GM12801 (cell line): ENCODE data around the gene CMTM2.

Experiments
- TF ChIP-seq, protein P1 (sequence below): IDR thresholded peaks from one replicate; pipeline ENCODE4 v1.5.1; 2011; ENCODE audit warnings: control low read depth; ENCODE audit not compliant: insufficient read length; ENCODE audit errors: extremely low read depth

Gene CMTM2

DNA sequence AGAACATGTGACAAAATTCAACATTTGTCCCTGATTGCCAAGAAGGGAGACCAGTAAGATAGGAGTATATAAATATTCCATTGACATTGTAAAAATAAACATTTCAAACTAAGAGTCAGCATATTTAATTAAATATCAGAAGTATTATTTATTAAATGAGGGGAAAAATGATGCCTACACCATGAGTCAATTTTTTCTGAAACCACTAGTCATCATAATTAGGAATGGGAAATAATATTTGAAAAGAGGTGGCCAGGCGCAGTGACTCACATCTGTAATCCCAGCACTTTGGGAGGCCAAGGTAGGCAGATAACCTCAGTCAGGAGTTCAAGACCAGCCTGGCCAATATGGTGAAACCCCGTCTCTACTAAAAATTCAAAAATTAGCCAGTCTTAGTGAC is 10.9 kb upstream of the CMTM2 start:
- TF ChIP-seq, protein P1, sequence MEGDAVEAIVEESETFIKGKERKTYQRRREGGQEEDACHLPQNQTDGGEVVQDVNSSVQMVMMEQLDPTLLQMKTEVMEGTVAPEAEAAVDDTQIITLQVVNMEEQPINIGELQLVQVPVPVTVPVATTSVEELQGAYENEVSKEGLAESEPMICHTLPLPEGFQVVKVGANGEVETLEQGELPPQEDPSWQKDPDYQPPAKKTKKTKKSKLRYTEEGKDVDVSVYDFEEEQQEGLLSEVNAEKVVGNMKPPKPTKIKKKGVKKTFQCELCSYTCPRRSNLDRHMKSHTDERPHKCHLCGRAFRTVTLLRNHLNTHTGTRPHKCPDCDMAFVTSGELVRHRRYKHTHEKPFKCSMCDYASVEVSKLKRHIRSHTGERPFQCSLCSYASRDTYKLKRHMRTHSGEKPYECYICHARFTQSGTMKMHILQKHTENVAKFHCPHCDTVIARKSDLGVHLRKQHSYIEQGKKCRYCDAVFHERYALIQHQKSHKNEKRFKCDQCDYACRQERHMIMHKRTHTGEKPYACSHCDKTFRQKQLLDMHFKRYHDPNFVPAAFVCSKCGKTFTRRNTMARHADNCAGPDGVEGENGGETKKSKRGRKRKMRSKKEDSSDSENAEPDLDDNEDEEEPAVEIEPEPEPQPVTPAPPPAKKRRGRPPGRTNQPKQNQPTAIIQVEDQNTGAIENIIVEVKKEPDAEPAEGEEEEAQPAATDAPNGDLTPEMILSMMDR: no peak

DNA sequence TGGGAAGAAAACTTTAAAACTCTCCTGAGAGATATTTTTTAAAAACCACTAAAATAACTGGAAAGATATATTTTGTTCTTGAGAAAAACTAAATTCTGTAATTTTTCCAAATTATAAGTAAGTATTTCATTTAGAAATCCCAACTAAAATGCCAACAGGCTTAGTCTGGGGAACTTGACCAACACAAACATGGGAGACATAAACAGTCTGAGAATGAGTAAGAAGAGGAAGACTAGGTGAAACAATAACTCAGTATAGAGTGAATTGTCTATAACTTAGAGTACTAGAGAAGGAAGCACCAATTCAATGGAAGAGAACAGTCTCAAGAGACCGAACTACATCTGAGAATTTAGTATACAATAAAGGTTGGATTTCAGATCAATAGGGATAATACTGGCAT is 10.1 kb upstream of the CMTM2 start:
- TF ChIP-seq, protein P1: no peak

DNA sequence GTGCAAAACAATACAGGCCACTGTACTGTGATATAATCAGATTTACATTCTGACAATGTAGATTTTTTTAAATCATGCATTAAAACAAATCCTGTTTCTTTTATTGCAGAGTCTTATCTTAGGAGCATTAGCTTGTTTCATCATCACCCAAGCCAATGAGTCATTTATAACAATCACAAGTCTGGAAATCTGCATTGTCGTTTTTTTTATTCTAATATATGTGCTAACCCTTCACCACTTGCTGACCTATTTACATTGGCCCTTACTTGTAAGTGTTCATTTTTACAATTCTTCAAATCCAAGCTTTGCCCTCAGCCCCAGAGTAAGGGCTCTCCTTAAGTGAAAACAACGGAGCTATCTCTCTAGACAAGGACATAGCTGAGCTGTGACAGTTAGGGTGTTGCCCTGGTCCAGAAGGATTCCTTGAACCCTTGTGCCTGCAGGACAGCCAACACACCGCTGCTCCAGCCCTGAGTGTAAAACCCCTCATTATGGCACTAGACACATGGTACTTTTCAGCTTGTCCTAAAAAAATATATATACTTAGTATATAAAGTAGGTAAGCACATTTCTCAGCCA is 9.3 kb upstream of the CMTM2 start:
- TF ChIP-seq, protein P1: no peak

DNA sequence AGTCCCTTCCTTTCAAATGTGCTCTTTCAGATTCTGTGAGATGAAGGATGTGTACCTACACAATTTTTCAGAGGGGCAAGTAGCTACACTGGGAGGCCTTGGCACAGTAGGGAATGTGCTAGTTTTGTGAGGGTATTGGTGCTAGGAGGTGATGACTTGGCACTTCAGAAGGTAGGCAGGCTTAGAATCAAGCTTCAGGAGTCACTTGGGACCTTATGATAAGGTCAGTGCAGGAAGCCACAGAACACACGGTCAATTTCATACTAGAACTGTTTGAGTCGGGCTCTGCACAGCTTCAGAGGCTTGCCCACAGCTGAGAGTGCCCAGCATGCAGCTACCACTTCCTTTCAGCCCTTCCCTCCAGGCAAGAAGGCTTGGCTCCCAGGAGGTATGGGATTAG is 6.9 kb upstream of the CMTM2 start:
- TF ChIP-seq, protein P1: no peak

DNA sequence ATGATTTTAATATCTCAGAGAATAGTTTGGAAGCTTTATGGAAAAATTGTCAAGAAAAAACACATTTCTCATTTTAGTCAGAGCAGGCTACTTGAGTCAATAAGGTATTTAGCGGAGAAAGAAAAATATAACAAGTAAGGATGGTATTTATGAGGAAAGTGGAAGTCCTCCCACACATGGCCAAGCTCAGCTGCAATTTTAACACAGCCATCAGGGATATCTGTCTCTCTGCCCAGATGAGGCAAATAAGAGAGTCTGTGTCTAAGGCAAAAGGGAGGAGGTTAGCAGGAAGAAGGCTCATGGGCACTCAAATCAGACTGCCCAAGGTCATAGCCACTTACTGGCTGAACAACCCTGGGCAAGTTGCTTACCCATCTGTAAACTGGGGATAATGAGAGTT is 5.2 kb upstream of the CMTM2 start:
- TF ChIP-seq, protein P1: no peak

DNA sequence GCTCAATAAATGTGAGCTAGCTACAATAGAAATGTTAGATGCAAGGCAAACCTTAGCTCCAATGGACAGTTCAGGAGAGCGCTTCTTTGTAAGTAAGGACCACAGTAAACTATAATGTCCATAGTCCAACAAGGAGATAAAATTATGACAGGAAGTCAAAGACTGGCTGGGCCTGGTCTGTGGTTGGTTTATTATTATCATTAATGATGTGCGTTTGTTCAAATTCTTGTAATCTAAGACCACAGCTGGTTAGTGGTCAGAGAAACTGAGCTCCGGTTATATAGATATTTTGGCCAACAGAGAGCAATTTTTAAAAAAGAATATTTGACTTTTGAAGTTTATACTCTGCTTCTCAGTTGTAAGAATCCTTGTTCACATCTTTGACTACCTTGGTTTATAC is 4.7 kb upstream of the CMTM2 start:
- TF ChIP-seq, protein P1: no peak

DNA sequence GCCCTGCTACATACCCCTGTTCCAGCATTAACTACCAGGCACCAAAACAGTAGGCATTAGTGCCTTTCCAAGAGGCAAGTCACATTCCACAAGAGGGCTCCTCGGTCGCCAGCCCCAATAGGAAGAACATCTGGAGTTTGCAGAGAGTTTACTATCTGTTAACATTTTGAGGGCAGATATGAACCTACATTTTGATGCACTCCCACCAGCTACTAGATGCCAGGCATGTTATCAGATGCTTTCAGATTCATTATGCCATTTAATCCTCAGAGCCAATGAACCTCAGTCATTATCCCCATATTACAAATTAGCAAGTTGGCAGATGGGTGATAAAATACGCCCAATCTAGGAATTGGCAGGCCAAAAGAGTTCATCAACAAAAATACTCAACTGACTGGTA is 4.2 kb upstream of the CMTM2 start:
- TF ChIP-seq, protein P1: no peak
